ENCODE results near the gene SRRT.

The SRRT gene

DNA sequence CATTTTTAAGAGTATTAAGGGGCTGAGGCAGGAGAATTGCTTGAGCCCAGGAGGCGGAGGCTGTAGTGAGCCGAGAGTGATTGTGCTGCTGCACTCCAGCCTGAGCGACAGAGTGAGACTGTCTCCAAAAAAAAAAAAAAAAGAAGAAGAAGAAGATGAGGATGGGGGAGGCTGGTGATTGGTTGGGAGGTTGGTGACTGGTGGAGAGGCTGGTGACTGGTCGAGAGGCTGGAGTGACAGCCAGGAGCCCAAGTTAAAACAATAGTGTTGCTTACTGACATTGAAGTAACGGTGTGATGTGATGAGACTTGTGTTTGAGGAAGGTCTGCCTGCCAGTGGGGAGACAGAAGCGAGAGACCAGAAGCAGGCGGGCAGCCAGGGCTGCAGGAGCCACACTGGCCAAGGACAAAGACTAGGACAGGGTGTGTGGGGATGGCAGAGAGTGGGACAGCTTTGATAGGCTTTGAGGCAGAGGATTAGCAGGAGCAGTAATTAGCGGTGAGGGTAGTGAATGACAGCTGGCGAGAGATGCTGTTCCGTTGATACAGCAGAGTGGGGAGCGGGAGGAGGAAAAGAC, 4.9 kb downstream of the SRRT start:
- peak in 25 of 51 donors; percentile 6 to 75 (median 32) for DNase-seq

- peak in 12 of 51 donors; percentile 22 to 47 (median 33) for DNase-seq
Measured at GRCh38 chr7:100880645-100881044, 5.7 kb downstream of the SRRT start.

- no peak for DNase-seq
Measured at GRCh38 chr7:100881136-100881535, 6.2 kb downstream of the SRRT start.

DNA sequence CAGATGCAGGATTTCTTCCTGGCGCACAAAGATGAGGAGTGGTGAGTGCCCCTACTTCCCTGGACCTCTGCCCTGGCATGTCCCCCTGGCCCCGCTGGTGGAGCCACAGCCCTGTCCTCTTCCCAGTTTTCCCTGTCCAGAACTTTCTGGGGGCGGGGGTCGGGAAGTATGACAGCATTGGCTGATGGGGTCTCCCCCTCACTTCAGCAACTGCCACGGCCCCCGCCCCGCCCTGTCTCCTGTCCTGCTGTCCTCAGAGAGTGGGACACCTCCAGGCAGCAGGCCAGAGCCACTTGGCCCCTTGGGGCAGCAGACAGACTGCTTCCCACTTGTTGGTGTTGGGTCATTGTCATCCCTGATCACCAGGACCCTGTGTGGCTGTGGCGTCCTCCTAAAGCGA, 7.3 kb downstream of the SRRT start:
- DNase-seq = no peak

GRCh38 chr7:100882785-100883526, 8.1 kb downstream of the SRRT start:
- peak in 2 of 51 donors; percentile 24 to 28 for DNase-seq

DNA sequence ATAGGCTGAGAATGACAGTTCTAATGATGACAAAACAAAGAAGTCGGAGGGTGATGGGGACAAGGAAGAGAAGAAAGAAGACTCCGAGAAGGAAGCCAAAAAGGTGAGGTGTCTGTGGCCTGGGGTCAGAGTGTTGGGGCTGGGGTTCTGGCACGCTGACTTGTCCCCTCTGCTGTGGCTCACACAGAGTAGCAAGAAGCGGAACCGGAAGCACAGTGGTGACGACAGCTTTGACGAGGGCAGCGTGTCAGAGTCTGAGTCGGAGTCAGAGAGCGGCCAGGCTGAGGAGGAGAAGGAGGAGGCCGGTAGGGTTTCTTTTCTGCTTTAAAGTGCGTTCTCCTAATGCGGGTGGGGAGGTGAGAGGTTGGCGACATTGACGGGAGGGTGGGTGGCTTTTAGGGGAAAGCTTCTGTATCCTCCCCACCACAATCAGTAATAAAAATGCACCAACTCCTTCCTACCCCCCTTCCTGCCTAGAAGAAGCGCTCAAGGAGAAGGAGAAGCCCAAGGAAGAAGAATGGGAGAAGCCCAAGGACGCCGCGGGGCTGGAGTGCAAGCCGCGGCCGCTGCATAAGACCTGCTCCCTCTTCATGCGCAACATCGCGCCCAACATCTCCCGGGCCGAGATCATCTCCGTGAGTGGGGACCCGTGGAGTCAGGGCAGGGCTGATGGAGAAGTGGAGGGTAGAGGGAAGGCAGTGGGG, 10.0 kb downstream of the SRRT start:
- no peak for DNase-seq

- no peak for DNase-seq
Measured at GRCh38 chr7:100885440-100886141, 10.7 kb downstream of the SRRT start.

- no peak for DNase-seq
Measured at GRCh38 chr7:100886142-100886935, 11.4 kb downstream of the SRRT start.

- no peak for DNase-seq
Measured at GRCh38 chr7:100886936-100887515, 12.1 kb downstream of the SRRT start.

GRCh38 chr7:100887516-100888290, 12.8 kb downstream of the SRRT start:
- DNase-seq = no peak

DNA sequence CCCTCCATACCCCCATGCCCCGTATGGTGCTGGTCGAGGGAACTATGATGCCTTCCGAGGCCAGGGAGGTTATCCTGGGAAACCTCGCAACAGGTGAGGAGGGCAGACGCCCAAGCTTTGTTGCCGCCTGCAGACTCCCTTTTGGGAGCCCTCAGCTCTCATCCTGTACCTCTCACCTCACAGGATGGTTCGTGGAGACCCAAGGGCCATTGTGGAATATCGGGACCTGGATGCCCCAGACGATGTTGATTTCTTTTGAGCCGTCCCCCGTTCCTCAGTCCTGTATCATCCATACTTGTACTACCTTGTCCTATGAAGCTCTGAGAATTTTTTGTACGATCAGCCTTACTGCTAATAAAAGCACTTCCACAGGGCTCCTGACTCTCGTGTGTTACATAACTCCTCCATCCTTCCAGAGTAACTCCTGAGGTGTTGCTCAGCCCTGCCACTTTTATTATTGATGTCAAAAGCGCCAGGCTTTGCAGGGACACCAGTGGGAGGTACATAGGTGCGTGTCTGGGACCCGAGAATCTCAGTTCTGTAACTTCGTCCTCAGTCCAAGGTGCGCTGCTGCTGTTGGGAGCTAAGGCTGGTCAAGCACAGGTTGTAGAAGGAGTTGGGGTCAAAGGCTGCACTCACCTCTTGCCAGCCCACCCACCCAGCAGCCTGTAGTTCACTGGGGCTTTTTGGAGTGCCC, 13.5 kb downstream of the SRRT start:
- peak in 1 of 51 donors; percentile 36 for DNase-seq

- peak in 1 of 51 donors; percentile 66 for DNase-seq
Measured at GRCh38 chr7:100888988-100889750, 14.3 kb downstream of the SRRT start, which contains the start of gene UFSP1. TSS of gene UFSP1 (minus strand) at chr7:100889715. CDS start at chr7:100889271, 444 bp downstream.

- DNase-seq = peak in 1 of 51 donors; percentile 45
Measured at GRCh38 chr7:100890653-100891567, 16.0 kb downstream of the SRRT start.

- no peak for DNase-seq
Measured at GRCh38 chr7:100891568-100892247, 16.8 kb downstream of the SRRT start.

DNA sequence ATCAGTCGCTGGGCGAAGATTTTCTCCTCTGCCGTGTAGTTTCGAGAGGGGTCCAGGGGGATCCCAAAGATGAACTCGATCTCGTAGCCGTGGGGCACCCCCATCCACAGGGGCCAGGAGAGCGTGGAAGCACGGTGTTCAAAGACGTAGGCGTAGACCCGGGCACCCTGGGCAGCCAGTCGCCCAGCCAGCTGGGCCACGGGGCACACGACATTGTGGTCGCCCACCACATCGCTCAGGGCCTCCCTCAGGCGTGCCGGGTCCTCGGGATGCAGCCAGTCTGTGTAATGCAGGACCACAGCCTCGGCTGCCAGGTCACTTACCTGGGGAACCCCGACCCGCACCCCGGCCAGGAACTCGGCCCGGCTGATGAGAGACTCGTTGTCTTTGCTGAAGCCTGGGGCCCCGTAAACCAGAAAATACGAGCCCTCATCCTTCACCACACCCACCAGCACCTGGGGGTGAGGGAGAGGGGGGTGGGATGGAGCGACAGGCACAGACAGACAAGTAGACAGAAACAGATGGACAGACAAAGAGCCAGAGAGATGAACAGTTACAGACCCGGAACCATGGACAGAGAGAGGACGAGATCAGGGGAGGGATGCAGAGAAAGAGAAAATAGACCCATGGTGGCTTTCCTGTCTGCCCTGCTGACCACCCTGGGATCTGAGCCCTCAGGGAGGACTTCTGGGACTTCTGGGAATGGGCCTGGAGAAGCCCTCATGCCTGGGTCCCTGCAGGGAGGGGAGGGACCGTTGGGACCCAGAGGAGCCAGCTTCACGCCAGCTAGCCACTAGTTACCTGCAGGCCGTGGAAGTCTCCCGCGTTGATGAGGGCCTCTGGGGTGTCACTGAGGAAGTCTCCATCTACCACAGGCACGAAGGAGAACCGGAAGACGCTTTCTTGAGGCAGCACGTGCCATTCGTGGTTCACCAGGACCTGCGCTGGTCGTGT, 17.7 kb downstream of the SRRT start:
- DNase-seq = no peak

Data from hypothalamus (tissue), 51 donors.